H1 (cell line): ENCODE measurements around the gene GNAS. TPM values are rescaled to one million over a fixed set of nuclear protein-coding genes. Genes with fewer than 3 reads are reported as not detected.

Experiments used
- BACH1 ChIP-seq: IDR thresholded peaks from 2 replicates; pipeline ENCODE4 v1.6.1; 2012; ENCODE audit warnings: low read length, improper control_type of control experiment
- CHD2 ChIP-seq: IDR thresholded peaks from 2 replicates; pipeline ENCODE4 v1.6.1; 2012; ENCODE audit warnings: low read length, improper control_type of control experiment
- CREB1 ChIP-seq: IDR thresholded peaks from 2 replicates; pipeline ENCODE4 v1.6.1; 2012; ENCODE audit warnings: inconsistent platforms
- EGR1 ChIP-seq: IDR thresholded peaks from 2 replicates; pipeline ENCODE4 v1.6.1; 2011; ENCODE audit warnings: low read depth, low read length, borderline replicate concordance
- GABPA ChIP-seq: IDR thresholded peaks from 2 replicates; pipeline ENCODE4 v1.6.1; 2011; ENCODE audit warnings: mild to moderate bottlenecking, low read length, moderate library complexity, borderline replicate concordance; ENCODE audit not compliant: insufficient read depth
- HDAC2 ChIP-seq, 2 experiments: fragments of 300-600 bp in 1 of 2; sonication (generic) in 1 of 2; IDR thresholded peaks; 2 replicates each; pipeline ENCODE4 v1.6.1; 2011 to 2012; ENCODE audit warnings: low read depth in 2 of 2, low read length in 2 of 2, mild to moderate bottlenecking in 2 of 2, moderate library complexity in 2 of 2, borderline replicate concordance in 1 of 2, inconsistent platforms in 1 of 2
- KDM5A ChIP-seq: fragments of 200-600 bp; IDR thresholded peaks from 2 replicates; pipeline ENCODE4 v1.7.1; 2012; ENCODE audit warnings: mild to moderate bottlenecking, low read length, inconsistent platforms, mixed read lengths
- POLR2A ChIP-seq, 2 experiments: IDR thresholded peaks; 1 replicate in 1 of 2; 2 replicates in 1 of 2; pipeline ENCODE4 v1.6.1; 2011; ENCODE audit warnings: low read depth in 2 of 2, low read length in 2 of 2, mild to moderate bottlenecking in 2 of 2; ENCODE audit errors: control extremely low read depth in 1 of 2
- POLR2AphosphoS5 ChIP-seq: IDR thresholded peaks from 2 replicates; pipeline ENCODE4 v1.6.1; 2011; ENCODE audit warnings: low read depth, low read length
- SIN3A ChIP-seq, 2 experiments: IDR thresholded peaks in 1 of 2; conservative IDR thresholded peaks in 1 of 2; 2 replicates each; pipeline ENCODE4 v1.6.1; 2011 to 2012; ENCODE audit warnings: low read length in 2 of 2, improper control_type of control experiment in 1 of 2, low read depth in 1 of 2, mild to moderate bottlenecking in 1 of 2
- SIRT6 ChIP-seq: IDR thresholded peaks from one replicate; pipeline ENCODE4 v1.7.1; 2012; ENCODE audit warnings: low read length, inconsistent platforms
- SP2 ChIP-seq: IDR thresholded peaks from 2 replicates; pipeline ENCODE4 v1.6.1; 2012; ENCODE audit warnings: mild to moderate bottlenecking, low read length, inconsistent platforms
- SRF ChIP-seq: IDR thresholded peaks from 2 replicates; pipeline ENCODE4 v1.6.1; 2011; ENCODE audit warnings: mild to moderate bottlenecking, low read depth, low read length, moderate library complexity
- SUZ12 ChIP-seq: fragments of 200-600 bp; sonication (generic); IDR thresholded peaks from 2 replicates; pipeline ENCODE4 v1.6.1; 2012; ENCODE audit warnings: mild to moderate bottlenecking, inconsistent platforms, low read length, moderate library complexity, mixed read lengths
- TEAD4 ChIP-seq: IDR thresholded peaks from 2 replicates; pipeline ENCODE4 v1.6.1; 2012; ENCODE audit warnings: low read depth, low read length, inconsistent platforms, mixed read lengths
- YY1 ChIP-seq: IDR thresholded peaks from 2 replicates; pipeline ENCODE4 v1.6.1; 2011; ENCODE audit warnings: low read depth, mild to moderate bottlenecking, low read length
- polyA plus RNA-seq, 7 experiments: library from polyadenylated mRNA; depleted of rRNA in 3 of 7; stranded (reverse) in 5 of 7; unstranded in 2 of 7; fragments of >200 nt in 5 of 7; fragments of 200-250 nt in 2 of 7; gene quantifications; 1 replicate in 5 of 7; 2 replicates in 1 of 7; 4 replicates in 1 of 7; pipeline versions ENCODE4 v1.2.1 to v1.2.3, GENCODE V29; 2011 to 2013; ENCODE audit warnings: missing spikeins in 2 of 7, mixed read lengths in 2 of 7
- total RNA-seq: library from RNA; stranded (reverse); fragmentation: NEBNext Ultra II Directional; extraction: Animal tissue kit (Norgen Biotek cat#: 25700); gene quantifications from 2 replicates; pipeline ENCODE4 v1.2.1, GENCODE V29; 2021

GNAS gene
- total and polyA plus RNA-seq, 2 of the 8 experiments (the other 6 are each of a cell fraction or from before 2014, with no cell fraction given), result 989 to 1,613 TPM

DNA sequence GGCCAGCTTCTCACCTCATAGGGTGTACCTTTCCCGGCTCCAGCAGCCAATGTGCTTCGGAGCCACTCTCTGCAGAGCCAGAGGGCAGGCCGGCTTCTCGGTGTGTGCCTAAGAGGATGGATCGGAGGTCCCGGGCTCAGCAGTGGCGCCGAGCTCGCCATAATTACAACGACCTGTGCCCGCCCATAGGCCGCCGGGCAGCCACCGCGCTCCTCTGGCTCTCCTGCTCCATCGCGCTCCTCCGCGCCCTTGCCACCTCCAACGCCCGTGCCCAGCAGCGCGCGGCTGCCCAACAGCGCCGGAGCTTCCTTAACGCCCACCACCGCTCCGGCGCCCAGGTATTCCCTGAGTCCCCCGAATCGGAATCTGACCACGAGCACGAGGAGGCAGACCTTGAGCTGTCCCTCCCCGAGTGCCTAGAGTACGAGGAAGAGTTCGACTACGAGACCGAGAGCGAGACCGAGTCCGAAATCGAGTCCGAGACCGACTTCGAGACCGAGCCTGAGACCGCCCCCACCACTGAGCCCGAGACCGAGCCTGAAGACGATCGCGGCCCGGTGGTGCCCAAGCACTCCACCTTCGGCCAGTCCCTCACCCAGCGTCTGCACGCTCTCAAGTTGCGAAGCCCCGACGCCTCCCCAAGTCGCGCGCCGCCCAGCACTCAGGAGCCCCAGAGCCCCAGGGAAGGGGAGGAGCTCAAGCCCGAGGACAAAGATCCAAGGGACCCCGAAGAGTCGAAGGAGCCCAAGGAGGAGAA is 12.3 kb upstream of the GNAS start (continued):
- no peak for TF ChIP-seq BACH1
- TF ChIP-seq POLR2AphosphoS5, result no peak
- no peak for TF ChIP-seq SIRT6
- no peak for TF ChIP-seq SUZ12
- no peak for TF ChIP-seq GABPA
- TF ChIP-seq TEAD4, result no peak
- no peak for TF ChIP-seq SIN3A (conservative IDR thresholded peaks at IDR 0.05 in 1 of 2, IDR thresholded peaks at IDR 0.05 in 1 of 2; ENCODE audit: low read depth in 1 of 2, low read length in 2 of 2)
- no peak for TF ChIP-seq KDM5A
- no peak for TF ChIP-seq POLR2A (IDR thresholded peaks at IDR 0.05; ENCODE audit: control extremely low read depth in 1 of 2, low read depth in 2 of 2, low read length in 2 of 2)
- no peak for TF ChIP-seq HDAC2 (IDR thresholded peaks at IDR 0.05; ENCODE audit: borderline replicate concordance in 1 of 2, low read depth in 2 of 2, low read length in 2 of 2)
- TF ChIP-seq YY1, result no peak
- TF ChIP-seq SP2, result no peak
- no peak for TF ChIP-seq CHD2
- TF ChIP-seq CREB1, result no peak
- no peak for TF ChIP-seq SRF
- no peak for TF ChIP-seq EGR1
